GM23248 (cell line): ENCODE data around the gene SLC37A1.

ENCODE experiments used
- EZH2 ChIP-seq: fragments of 200-600 bp; sonication (generic); IDR thresholded peaks from 2 replicates; pipeline ENCODE4 v1.6.1; 2018; ENCODE audit warnings: antibody characterized with exemption, mild to moderate bottlenecking; ENCODE audit not compliant: insufficient read depth, poor library complexity, severe bottlenecking
- EZH2phosphoT487 ChIP-seq: fragments of 200-600 bp; sonication (generic); IDR thresholded peaks from 2 replicates; pipeline ENCODE4 v1.6.1; 2018; ENCODE audit warnings: antibody characterized with exemption, moderate library complexity, mild to moderate bottlenecking, low read depth; ENCODE audit not compliant: insufficient read depth

DNA sequence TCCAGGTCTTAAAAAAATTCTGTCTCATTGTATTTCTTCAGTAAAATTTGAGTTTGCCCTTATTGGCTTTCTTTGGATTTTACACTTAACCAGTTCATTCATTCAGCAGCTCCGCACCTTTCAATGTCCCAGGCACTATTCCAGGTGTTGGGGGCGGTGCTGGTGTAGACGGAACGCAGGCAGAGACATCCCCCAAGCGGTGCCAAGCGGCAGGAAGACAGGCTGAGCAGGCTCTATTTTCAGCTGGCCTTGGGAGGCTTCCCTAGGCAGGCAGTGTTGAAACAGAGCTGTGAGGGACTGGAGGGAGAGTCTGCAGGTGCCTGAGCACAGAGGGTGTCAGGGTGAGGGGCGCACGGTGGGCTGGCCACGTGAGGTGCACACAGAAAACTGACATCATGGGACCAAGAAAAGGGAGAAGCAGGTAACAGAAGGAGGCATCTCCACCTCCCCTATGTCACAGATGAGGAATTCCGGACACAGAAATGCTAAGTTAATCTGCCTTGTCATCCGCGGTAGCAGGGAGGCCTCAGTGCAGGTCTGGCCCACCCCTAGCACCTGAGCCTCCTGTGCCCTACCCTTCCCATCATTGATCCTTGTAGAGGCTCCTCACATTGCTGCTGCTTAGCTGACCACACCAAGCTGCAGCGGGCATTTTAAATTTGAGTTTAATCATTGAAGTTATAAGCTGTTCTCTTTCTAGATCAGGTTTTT lies 40.8 kb downstream of the SLC37A1 start:
- no peak for TF ChIP-seq EZH2phosphoT487
- TF ChIP-seq EZH2: no peak
